Measurements from ENCODE around the gene GPC3.

The GPC3 gene

GRCh38 chrX:133965321-133965720, 20.1 kb downstream of the GPC3 start:
- no peak for DNase-seq

DNA sequence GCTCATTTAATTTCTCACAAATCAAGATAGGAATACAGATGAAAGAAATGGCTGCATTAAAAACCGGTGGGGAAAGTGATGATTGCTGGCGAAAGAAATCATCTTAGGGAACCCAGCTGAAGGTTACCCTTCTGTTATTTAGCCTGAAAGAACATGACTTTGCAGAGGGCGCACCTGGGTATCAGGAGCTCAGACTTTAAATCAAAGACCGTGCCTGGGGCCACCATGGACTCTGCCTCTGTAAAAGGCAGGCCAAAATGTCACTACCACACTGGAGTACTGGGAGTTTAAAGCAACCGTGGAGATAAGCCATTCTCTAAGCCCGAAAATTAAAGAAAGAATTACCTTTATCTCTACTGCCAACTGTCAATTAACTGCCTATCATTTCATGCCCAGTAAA, 24.3 kb downstream of the GPC3 start:
- no peak for DNase-seq

DNA sequence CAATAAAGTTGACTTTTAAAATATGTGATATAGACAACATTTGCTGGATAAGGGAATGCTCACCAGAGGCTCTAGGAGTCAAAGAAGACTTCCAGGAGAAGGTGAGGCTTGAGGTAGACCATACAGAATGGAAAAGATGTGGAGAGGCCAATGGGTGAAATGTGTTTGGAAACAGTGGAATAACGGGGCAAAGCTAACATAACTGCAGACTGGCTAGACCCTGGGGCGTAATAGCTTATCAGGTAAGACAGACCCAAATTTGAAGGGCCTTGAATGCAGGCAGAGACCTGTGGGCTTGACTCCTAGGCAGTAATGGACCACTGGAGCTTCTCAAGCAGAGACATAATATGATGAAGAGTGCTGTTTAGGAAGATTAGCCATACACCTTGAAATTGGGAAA, 25.4 kb downstream of the GPC3 start:
- no peak for DNase-seq

- no peak for DNase-seq
These were observed 26.3 kb downstream of the GPC3 start for GRCh38 chrX:133958997-133959688.

DNA sequence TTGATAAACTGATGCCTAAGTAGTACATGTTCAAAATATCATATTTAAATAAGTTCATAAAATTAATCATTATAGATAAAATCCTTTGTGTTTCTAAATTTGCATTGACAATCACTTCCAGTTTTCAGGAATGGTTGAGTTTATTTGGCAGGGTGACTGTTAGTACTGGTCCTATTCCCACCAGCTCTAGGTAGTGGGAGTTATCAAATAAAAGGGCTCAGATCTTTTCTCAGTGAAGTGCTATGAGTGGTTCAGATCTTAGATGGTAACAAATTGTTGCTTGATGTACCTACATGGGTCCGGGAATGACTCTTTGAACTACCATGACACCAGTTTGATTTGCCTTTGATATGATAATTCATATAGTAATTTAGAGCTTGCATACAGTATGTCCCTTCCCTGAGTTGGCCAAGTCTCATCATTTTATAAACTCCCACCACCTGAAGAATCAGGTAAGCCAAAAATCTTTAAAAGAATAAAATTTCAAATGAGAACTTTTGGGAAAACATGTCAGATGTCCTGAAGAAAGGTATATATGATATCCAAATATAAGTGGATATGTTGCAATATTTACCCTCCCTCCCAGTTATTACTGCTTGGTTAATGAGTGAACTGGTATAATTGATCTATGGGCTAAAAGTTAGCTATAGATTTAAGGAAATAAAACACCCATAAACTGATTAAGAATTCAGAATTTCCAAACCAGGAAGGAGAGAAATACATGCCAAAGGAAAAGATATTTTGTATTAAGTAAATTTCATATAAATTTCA, 28.6 kb downstream of the GPC3 start:
- DNase-seq, result no peak

DNA sequence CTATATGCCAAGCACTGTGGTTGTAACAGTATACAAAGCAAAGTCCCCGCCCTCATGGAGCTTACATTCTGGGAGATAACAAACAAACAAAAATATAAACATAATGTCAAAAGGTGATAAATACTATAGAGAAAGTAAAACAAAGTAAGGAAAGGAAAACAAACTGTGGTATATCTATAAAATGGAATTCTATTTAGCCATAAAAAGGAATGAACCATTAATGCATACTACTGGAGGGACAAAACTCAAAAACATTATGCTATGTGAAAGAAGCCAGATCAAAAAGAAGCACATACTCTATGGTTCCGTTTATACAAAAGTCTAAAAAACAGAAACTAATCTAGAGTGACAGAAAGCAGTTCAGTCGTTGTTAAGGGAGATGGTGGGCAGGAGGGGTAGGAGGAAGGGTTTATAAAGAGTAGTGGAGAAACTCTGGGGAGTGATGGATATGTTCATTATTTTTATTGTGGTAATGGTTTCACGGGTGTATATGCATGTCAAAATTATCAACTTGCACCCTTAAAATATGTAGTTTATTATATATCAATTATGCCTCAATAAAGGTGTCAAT, 31.5 kb downstream of the GPC3 start:
- DNase-seq, result no peak

DNA sequence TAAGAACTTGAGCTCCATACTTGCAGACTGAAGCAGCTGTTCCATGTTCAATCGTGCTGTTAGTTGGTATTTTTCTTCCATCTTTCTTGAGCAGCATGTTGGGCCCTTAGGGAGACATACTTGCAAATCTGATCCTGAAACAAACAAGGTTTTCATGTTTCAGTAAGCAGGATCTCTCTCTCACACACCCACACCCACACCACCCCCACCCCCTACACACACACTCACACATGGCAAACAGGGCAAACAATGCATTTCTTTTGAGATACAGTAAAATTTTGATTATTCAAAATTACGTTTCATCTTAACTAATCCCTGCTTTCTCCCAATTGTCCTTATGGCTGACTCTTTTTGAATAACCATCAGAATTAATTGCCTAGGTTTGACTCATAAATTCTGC, 32.3 kb downstream of the GPC3 start:
- DNase-seq, result no peak

DNA sequence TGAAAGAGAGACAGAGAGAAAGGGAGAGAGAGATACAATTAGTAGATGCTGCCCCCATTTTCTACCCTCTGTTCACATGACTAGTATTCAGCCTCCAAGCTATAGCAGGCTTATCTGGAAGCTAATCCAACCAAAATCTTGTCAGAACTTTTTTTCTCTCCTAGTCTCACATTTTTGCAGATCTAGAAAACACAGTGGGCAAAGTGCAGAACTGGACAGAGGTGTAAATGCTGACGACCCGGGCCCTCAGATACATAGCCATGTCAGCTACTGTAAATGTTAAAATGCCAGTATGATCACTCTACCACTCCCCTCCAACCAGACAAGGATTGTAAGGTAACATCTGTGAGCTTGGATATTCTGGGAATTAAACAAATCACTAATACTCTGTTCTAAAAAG, 34.3 kb downstream of the GPC3 start:
- no peak for DNase-seq

GRCh38 chrX:133950214-133950613, 35.2 kb downstream of the GPC3 start:
- DNase-seq, result no peak

GRCh38 chrX:133948895-133949294, 36.5 kb downstream of the GPC3 start:
- DNase-seq, result no peak

DNA sequence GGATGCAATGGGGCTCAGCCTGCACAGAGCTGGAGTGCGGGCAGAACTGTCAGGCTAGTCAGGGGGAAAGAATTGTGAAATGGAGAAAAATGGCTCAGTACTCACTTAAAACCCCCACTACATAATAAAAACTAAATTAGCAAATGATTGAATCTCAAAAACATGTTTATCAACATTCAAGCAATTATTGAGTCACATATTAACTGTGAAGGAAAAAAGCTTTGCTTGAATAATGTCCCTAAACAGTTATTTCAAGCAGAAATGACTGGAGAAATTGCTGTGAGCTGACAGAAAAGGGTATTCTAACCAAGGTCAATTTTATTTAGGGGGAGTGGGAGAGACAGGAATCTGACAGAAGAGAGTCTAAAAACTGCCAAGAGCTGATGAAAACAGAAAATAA, 37.4 kb downstream of the GPC3 start:
- DNase-seq, result no peak

DNA sequence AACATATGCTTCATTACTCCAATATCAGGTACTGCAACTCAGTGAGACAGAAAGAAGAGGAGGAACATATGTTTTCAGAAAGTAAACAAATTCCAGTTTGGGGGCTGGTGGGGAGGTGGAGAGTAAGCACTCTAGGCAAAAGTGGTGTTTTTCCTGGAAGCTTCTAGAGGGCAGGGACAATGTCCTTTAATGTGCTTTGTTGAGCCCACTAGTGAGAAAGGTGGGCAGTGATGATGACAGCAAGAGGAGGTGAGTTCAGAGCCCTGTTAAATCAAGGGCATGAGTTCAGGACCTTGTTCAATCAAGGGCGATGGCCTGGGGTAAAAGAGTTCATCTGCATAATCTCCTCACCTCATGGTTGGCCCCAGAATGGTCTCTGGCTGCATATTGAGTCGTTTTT, 38.4 kb downstream of the GPC3 start:
- DNase-seq, result no peak

DNA sequence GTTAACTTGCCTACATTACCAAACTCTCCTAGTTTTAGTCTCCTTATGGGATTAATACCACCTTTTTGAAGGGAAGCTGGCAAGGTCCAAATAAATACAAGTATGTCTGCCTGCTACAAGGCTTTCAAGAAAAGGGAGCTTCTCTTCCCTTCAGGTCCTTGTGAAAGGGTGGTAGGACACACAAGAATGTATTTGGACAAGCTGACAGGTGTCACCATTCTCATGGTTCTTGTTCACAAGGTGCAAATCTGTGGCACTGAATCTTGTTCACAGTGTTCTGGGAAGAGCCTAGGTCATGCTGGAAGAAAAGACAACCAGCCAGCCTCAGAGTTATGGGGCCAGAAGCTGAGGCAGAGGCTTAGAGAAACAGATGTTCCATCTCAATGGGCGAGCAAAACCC, 41.9 kb downstream of the GPC3 start:
- no peak for DNase-seq

DNA sequence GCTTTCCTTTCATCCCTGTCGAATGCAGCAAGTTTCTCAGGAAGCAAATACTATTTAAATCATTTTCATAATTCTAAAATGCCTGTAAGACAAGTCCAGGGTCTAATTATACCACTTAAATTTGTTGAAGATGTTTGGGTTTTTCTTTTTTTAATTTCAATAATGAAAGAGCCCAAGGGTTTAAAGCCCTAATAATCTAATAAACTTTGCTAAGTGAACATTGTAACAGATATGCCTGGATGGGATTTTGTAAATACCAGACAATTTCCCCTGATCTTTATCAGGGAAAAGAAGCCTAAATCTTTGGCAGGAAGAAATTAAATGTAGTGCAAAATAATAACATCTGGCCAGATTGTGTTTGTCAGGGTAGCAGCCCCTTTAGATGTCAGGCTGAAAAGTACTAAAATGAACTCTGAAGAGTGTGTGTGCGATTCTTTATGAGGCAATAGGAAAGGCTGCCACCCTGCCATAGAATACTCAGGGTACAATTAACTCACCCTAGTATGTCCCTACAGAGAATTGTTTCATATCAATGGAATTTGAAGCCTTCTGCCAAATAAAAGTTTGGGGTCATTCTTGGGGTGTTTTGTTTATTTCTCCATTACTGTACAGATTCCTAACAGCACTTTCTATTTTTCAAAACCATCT, 45.6 kb downstream of the GPC3 start:
- no peak for DNase-seq

DNA sequence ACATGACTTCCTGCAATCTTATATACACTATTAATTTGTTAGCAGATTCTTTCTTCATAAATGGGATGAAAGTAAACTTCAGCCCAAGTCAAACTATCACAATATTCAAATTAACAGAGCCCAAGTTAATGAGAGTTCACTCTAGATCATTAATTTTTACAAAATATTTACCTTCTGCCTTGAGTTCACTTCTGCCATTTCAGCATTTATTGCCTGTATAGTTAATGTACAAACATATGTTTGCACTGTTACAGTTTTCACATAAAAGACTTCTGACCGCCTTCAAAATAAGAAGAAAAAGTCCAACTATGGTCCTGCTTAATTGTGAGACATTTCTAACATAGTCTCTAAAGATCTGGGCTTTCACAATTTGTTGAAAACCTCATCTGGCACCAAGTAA, 46.9 kb downstream of the GPC3 start:
- DNase-seq, result no peak

GRCh38 chrX:133937022-133937421, 48.4 kb downstream of the GPC3 start:
- no peak for DNase-seq

GRCh38 chrX:133935076-133935475, 50.3 kb downstream of the GPC3 start:
- no peak for DNase-seq

GRCh38 chrX:133933316-133933715, 52.1 kb downstream of the GPC3 start:
- DNase-seq, result no peak

DNA sequence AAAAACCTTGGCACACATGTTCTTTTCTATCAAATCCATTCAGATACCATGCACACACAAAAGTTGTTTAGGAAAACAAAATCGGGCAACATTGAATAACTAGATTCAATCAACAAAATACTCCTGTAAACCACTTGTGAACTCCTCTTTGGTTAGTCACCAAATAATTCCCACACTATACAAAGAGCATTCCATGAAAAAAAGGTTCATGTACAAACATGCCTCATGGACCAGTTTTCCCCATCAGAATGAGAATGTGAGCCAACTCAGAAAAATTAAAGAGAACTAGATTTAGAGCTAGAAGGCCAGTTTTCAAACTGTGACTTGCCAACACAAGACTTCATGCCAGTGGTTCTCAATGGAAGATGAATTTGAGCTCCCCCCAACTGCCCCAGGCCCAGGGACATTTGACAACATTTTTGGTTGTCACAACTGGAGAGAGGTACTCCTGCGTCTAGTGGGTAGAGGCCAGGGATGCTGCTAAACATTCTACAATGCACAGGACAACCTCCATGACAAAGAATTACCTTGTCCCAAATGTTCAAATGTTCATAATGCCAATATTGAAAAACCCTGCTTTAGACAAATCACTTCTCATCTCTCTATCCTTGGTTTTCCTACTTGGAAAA, 55.4 kb downstream of the GPC3 start:
- DNase-seq, result no peak

DNA sequence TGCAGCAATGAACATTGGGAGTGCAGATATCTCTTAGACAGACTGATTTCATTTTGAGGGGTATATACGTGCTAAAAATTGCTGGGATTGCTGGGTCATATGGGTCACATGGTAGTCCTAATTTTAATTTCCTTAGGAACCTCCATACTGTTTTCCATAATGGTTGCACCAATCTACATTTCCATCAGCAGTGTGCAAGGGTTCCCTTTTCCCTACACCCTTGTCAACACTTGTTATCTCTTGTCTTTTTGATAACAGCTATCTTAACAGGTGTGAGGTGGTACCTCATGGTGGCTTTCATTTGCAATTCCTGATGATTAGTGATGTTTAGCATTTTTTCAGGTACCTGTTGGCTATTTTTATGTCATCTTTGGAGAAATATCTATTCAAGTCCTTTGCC, 57.0 kb downstream of the GPC3 start:
- no peak for DNase-seq

GRCh38 chrX:133926809-133927208, 58.6 kb downstream of the GPC3 start:
- DNase-seq, result no peak

DNA sequence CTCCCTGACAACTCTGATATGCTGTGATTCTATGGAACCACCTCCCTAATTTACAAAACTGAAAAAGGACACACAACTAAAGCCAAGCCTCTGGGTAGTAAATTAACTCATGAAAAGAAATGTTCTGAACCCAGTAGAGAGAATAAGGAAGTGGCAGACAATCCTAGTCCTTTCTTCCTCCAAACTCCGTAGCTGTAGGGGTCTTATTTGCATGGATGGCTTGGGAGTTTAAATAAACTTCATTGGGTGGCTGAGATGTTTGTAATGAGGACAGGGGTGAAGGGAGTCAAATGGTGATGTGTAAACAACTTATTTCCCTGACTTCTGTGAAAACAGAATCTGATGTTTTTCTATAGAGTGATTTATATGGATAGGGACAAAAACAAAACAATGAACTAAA, 59.3 kb downstream of the GPC3 start:
- DNase-seq, result no peak

DNA sequence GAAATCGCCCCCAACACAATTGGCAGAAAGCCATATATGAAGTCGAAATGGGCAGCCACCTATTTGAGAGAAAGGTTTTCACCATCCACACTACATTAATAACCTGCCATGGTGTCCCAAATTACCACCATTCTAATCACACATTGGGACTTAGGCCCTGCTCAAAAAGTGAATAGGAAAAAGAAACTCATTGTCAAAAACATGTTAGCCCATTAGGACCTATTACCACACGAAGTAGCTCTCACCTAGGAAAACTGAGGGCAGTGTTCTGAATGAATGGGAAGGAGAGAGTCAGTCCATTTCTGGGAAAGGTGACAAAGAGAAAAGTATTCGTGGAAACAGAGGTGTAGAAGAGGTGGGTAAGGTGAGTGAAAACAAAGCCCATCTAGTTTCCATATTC, 60.8 kb downstream of the GPC3 start:
- no peak for DNase-seq
